HL-60 (cell line): ENCODE measurements around the gene COPS4.
"Not testable (repeated sequence)": the region's sequence is repeated elsewhere in the genome, so short reads cannot be mapped to it uniquely, and the experiment has no call there.

Source experiments
- DNase-seq, 2 experiments: peaks; one replicate each; pipeline ENCODE4 v3.0.0-alpha.2; 2010 to 2020; ENCODE audit warnings: low read depth in 1 of 2, low spot score in 1 of 2
- H3K27ac ChIP-seq: fragments of 250-450 bp; sonication (Bioruptor Pico); replicated peaks from 2 replicates; pipeline ENCODE4 v1.5.1; 2020; ENCODE audit warnings: mild to moderate bottlenecking, moderate library complexity
- H3K27me3 ChIP-seq: fragments of 250-450 bp; sonication (Bioruptor Pico); 2 replicates; pipeline ENCODE4 v1.5.1; 2021; ENCODE audit warnings: mild to moderate bottlenecking, moderate library complexity; ENCODE audit not compliant: insufficient read depth, poor library complexity, severe bottlenecking
- H3K4me3 ChIP-seq: replicated peaks from 2 replicates; pipeline ENCODE4 v1.5.1; 2011; ENCODE audit warnings: mild to moderate bottlenecking, control low read depth, low read length; ENCODE audit not compliant: insufficient read depth
- GABPA ChIP-seq: IDR thresholded peaks from 2 replicates; pipeline ENCODE4 v1.6.1; 2012; ENCODE audit warnings: low read depth
- POLR2AphosphoS5 ChIP-seq: IDR thresholded peaks from 2 replicates; pipeline ENCODE4 v1.6.1; 2012; ENCODE audit warnings: low read depth
- SPI1 ChIP-seq: IDR thresholded peaks from 2 replicates; pipeline ENCODE4 v1.6.1; 2012; ENCODE audit warnings: low read depth, mild to moderate bottlenecking, borderline replicate concordance
- TF ChIP-seq, protein P1 (sequence below): IDR thresholded peaks from 2 replicates; pipeline ENCODE4 v1.6.1; 2012; ENCODE audit warnings: low read depth; ENCODE audit not compliant: insufficient replicate concordance
- TF ChIP-seq, protein P2 (sequence below): IDR thresholded peaks from one replicate; pipeline ENCODE4 v1.5.1; 2011; ENCODE audit warnings: low read length, control low read depth, inconsistent platforms; ENCODE audit not compliant: insufficient read depth

Gene COPS4

GRCh38 chr4:83022724-83023450, 12.1 kb upstream of the COPS4 start:
- peak overlapping the region; percentile 52 for H3K27ac ChIP-seq
- H3K4me3 ChIP-seq: no peak overlapping the region
- no peak for TF ChIP-seq GABPA
- TF ChIP-seq SPI1: peak; percentile 22; the same call in 1 of the 2 replicates
- peak in 1 of 2 experiments; percentile 73 for DNase-seq
- H3K27me3 ChIP-seq: no peaks in the 10 kb centered on the region

GRCh38 chr4:83023599-83023998, 11.4 kb upstream of the COPS4 start:
- not testable (repeated sequence) for H3K27me3 ChIP-seq, H3K4me3 ChIP-seq, DNase-seq
- H3K27ac ChIP-seq: peak overlapping the region; percentile 52

GRCh38 chr4:83024233-83024632, 10.8 kb upstream of the COPS4 start:
- no peak for DNase-seq
- Histone ChIP-seq H3K27ac (peak overlapping the region; percentile 24; the same call in 1 of the 2 replicates), H3K4me3 (no peak overlapping the region), H3K27me3 (no peaks in the 10 kb centered on the region)
- TF ChIP-seq, protein P1, sequence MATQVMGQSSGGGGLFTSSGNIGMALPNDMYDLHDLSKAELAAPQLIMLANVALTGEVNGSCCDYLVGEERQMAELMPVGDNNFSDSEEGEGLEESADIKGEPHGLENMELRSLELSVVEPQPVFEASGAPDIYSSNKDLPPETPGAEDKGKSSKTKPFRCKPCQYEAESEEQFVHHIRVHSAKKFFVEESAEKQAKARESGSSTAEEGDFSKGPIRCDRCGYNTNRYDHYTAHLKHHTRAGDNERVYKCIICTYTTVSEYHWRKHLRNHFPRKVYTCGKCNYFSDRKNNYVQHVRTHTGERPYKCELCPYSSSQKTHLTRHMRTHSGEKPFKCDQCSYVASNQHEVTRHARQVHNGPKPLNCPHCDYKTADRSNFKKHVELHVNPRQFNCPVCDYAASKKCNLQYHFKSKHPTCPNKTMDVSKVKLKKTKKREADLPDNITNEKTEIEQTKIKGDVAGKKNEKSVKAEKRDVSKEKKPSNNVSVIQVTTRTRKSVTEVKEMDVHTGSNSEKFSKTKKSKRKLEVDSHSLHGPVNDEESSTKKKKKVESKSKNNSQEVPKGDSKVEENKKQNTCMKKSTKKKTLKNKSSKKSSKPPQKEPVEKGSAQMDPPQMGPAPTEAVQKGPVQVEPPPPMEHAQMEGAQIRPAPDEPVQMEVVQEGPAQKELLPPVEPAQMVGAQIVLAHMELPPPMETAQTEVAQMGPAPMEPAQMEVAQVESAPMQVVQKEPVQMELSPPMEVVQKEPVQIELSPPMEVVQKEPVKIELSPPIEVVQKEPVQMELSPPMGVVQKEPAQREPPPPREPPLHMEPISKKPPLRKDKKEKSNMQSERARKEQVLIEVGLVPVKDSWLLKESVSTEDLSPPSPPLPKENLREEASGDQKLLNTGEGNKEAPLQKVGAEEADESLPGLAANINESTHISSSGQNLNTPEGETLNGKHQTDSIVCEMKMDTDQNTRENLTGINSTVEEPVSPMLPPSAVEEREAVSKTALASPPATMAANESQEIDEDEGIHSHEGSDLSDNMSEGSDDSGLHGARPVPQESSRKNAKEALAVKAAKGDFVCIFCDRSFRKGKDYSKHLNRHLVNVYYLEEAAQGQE: no peak
- TF ChIP-seq, protein P2, sequence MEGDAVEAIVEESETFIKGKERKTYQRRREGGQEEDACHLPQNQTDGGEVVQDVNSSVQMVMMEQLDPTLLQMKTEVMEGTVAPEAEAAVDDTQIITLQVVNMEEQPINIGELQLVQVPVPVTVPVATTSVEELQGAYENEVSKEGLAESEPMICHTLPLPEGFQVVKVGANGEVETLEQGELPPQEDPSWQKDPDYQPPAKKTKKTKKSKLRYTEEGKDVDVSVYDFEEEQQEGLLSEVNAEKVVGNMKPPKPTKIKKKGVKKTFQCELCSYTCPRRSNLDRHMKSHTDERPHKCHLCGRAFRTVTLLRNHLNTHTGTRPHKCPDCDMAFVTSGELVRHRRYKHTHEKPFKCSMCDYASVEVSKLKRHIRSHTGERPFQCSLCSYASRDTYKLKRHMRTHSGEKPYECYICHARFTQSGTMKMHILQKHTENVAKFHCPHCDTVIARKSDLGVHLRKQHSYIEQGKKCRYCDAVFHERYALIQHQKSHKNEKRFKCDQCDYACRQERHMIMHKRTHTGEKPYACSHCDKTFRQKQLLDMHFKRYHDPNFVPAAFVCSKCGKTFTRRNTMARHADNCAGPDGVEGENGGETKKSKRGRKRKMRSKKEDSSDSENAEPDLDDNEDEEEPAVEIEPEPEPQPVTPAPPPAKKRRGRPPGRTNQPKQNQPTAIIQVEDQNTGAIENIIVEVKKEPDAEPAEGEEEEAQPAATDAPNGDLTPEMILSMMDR: no peak
- no peak for TF ChIP-seq SPI1
- TF ChIP-seq POLR2AphosphoS5: no peak
- no peak for TF ChIP-seq GABPA

DNA sequence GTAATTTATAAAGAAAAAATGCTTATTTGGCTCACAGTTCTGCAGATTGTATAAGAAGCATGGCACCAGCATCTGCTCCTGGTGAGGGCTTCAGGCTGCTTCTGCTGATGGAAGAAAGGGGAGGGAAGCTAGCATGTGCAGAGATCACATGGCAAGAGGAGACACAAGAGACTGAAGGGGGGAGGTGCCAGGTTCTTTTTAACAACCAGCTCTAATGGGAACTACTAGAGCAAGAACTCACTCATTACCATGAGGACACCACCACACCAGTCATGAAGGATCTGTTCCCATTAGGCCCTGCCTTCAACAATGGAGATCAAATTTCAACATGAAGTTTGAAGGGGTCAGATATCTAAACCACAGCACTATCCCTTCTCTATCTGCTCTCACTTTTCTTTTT, 9.4 kb upstream of the COPS4 start:
- TF ChIP-seq POLR2AphosphoS5 (no peak), SPI1 (no peak), GABPA (no peak)
- TF ChIP-seq, protein P2: no peak
- TF ChIP-seq, protein P1: no peak
- Histone ChIP-seq H3K4me3 (no peak overlapping the region), H3K27me3 (no peaks in the 10 kb centered on the region), H3K27ac (no peak overlapping the region)
- DNase-seq: no peak

- Histone ChIP-seq H3K27ac (no peak overlapping the region), H3K27me3 (no peaks in the 10 kb centered on the region), H3K4me3 (no peak overlapping the region)
- TF ChIP-seq, protein P1: no peak
- TF ChIP-seq, protein P2: no peak
- no peak for DNase-seq
Measured at GRCh38 chr4:83028976-83029375, 6.0 kb upstream of the COPS4 start.
